Right kidney (tissue), 1 donor: Measurements from ENCODE around the gene MZT2A.
"Not testable (repeated sequence)": the region's sequence is repeated elsewhere in the genome, so short reads cannot be mapped to it uniquely, and the experiment has no call there.

Experiments
- DNase-seq: peaks from one replicate; pipeline ENCODE4 v3.0.0-alpha.2; 2016

Gene MZT2A

DNA sequence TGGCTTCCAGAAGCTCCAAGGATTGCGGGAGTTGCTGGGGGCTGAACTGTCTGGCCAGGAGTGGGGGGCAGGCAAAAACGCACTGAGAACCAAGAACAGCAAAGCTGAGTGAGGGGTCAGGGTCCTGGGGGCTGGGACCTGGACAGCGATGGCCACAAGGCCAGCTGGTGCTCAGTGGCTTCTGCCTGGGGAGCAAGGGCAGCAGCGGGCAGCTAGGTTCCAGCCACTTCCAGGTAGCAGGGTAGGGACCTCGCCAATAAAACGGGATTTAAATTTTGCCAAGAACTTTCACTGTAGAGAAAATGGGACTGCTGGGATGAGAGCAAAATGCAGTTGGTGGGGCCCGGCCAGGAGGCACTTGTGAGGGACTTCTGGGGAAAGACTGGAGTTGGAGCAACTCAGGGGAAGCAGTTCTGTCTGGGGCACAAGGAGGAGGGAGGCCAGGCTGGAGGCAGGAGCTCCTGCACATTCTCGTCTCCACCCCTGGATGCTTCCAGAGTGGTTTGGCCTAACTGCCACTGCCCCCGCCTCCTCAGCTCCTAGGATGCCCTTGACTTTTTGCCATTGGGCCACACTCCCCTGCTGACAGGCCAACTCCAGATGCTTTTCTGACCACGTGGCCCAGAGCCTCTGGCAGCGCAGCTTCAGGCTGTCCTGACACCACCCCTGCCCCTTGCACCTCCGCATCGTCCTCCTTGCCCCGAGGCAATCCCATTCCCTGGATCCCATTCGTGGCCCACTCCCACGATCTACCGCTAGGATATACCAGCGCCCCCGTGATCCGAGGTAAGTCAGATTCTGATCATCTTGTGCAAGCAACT lies 30.0 kb upstream of the MZT2A start:
- DNase-seq: no peak

DNA sequence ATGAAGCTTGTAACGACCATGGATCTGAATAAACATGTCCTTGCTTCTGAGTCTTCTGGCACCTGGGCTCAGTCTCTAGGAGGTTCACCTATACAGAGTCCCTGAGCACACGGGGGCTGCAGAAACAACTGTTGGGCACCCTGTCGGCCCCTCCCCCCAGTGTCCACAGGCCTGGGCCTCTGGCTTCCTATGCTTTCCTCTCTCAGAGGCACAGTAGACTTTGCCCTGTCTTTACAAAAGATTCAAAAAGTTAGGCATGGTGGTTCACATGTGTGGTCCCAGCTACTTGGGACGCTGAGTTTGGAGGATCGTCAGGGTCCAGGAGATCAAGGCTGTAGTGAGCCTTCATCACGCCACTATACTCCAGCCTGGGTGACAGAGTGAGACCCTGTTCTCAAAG lies 29.3 kb upstream of the MZT2A start:
- not testable (repeated sequence) for DNase-seq

DNA sequence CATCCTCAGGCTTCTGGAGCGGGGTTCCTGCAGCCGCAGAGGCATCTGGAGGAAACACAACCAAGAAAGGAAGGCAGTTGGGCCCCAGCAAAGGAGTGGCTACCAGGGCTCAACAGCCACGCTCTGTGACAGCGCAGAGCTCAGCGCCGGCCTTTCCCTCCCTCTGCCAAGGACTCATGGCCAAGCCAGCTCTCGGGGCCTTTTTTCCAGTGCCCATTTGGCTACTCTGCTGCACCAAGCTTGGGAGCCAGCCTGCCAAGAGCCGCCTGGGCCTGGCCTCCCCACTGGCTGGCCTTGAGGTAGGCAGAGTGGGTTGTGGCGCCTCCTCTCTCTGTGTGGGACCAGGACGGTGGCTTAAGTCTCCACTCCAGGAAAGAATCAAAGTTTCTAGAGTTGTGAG lies 28.3 kb upstream of the MZT2A start:
- DNase-seq: no peak

DNA sequence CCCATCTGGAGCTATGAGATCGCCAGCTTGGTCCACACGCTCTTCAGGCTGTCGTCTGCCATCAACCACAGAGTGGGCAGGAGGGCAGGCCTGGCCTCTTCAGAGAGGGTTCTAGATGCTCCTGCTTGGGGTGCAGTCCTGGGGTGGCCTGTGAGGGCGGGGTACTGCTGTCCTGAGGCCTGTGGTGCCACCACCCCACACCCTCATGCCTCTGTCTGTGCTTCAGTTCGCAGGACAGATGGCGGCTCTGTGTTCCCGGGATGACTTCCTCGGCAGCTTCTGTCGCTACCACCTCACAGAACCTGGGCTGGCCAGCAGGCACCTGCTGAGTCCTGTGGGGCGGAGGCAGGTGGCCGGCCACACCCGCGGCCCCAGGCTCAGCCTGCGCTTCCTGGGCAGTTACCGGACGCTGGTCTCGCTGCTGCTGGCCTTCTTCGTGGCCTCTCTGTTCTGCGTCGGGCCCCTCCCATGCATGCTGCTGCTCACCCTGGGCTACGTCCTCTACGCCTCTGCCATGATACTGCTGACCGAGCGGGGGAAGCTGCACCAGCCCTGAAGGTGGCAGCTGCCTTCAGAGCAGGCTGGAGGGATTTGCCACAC lies 27.8 kb upstream of the MZT2A start:
- DNase-seq: not testable (repeated sequence)

DNA sequence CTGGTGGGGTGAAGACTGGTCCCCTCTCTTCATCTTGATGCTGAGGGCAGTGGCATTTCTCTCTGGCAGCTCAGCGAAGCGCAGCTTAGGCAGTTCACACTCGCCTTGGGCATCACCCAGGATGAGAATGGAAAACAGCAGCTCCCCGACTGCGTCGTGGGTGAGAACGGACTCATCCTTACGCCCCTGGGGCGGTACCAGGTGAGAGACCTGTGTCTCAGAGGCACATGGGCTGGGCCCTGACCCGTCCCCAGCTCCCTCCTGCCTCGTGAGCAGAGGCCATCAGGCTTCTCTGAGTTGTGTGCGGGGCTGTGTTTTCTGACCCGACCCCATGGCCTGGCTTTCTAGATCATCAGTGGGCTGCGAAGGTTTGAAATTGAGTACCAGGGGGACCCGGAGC lies 27.3 kb upstream of the MZT2A start:
- no peak for DNase-seq

DNA sequence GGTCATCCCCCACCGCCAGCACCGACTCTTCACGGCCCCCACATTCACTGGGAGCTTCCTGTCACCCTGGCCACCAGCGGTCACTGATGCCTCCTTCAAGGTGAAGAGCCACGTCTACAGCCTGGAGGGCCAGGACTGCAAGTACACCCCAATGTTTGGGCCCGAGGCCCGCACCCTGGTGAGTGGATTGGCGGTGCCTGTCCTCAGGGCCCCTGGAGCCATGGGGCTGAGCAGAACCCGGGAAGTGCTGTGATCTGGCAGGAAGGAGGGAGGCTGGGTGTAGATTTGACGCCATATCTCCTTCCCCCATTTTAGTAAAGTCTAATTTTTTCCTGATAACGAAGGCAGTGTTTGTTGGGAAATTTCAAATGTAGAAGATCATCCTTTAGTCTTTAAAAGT lies 26.3 kb upstream of the MZT2A start:
- not testable (repeated sequence) for DNase-seq

DNA sequence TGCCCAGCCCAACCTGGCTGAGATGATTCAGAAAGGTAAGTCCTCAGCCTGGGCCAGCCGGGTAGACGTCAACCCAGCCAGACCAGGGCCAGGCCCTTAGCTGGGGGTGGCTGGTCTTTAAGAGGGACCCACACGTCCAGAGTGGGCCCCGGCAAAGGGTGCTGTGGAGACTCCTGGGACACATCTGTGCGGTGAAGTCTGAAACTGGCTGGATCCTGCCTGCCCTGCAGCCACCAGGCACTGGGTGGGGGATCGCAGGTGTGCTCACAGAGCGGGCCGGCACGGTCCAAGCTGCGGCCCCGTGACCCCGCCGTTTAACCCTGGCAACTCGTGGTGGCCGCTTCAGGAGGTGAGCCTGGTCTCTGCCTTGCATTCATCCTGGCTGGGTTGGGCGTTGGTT lies 25.7 kb upstream of the MZT2A start:
- DNase-seq: not testable (repeated sequence)

DNA sequence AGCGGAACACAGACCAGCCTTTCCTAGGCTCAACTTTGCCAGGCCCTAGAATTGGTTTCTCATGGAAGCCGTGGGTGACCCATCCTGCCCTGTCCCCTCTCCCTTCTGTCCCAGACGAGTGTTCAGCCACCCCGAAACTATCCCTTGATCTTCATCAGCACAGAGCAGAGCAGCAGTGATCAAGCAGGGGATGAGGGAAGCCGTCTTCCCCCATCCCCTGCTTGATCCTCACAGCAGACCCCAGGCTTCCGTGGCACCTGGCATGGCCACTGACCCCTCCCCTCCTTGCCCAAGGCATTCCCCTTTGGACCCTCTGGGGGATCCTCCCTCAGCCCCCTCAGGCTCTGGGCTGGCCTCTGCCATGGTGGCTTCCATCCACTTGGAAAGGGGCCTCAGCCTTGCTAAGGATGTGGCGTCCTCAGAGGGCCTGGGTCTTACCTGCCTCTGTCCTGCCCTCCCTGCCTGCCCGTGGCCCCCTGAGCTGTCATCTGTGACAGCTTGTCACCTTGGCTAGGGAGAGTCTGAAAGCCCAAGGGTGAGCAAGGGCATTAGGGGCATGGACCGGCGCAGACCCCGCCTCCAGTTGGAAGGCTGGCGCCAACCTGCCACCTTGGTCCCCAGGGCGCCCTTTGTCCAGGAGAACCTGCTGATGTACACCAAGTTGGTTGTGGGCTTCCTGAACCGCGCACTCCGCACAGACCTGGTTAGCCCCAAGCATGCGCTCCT lies 25.1 kb upstream of the MZT2A start:
- DNase-seq: no peak

DNA sequence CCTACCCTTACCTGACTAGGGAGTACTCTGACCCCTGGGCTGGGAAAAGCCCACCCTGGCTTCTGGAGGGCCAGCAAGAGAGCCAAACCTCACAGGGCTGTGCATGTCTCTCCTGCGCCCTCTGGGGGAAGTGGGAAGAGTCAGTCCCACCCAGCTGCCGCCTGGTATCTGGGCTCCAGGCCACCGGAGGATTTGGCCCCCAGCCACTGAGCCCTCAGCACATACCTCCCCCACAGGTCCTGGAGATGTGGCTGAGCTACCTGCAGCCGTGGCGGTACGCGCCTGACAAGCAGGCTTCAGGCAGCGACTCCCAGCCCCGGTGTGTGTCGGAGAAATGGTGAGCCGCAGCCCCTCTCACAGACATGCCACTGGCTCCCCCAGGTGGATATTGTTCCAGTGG lies 24.4 kb upstream of the MZT2A start:
- DNase-seq: not testable (repeated sequence)

DNA sequence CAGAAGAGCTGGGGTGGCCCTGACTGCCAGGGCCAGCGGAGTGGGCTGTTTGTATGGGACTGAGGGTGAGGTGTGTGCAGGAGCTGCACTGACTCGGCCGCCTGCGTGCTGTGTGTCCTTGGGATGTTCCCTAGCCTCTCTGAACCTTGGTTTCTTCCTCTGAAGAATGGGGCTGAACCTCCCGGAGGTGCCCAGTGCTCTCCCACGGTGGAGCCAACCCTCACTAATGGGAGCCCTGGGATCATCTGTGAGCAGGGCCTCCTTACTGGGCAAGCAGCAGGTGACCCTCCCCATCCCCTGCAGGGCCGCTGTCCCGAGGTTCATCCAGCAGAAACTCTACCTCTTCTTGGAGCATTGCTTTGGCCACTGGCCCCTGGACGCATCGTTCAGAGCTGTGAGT lies 23.8 kb upstream of the MZT2A start:
- DNase-seq: no peak

DNA sequence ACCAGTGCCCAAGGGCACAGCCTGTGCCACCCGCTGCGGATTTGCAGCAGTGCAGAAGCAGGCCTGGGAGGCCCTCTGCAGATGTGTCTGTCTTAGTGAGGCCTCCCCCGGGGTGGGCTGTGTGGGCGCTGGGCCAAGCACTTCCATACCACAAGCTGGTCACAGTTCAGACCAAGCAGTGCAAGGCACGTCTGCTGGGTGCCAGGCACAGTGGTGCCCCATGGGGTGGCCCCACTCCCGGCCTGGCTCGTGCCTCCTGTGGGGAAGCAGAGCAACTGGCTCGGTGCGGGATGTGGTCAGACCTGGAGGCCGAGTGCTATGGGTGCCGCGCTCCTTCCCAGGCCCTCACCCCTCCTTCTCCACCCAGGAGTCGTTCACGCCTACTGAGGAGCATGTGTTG lies 23.0 kb upstream of the MZT2A start:
- not testable (repeated sequence) for DNase-seq

DNA sequence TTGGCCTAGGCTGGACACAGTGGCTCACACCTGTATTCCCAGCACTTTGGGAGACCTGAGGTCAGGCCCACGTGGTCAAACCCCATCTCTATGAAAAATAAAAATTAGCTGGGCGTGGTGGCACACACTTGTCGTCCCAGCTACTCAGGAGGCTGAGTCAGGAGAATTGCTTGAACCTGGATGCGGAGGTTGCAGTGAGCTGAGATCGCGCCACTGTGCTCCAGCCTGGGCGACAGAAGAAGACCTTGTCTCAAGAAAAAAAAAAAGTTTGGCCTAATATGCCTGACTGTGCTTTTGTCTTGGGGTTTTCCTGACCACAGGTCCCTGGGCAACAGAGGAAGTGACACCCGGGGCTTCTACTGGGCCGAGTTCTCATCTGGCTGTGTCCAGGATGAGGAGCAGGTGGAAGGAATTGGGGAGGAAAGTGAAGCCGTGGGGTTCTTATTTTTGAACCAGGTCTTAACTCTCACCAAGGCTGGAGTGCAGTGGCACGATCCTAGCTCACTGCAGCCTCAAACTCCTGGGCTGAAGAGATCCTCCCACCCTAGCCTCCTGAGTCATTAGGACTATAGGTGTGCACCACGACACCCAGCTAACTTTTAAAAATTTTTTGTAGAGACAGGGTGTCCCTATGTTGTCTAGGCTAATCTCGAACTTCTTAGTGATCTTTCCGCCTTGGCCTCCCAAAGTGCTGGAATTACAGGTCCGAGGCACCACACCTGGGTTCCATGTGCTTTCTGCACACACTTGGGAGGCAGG lies 22.4 kb upstream of the MZT2A start:
- DNase-seq: not testable (repeated sequence)

DNA sequence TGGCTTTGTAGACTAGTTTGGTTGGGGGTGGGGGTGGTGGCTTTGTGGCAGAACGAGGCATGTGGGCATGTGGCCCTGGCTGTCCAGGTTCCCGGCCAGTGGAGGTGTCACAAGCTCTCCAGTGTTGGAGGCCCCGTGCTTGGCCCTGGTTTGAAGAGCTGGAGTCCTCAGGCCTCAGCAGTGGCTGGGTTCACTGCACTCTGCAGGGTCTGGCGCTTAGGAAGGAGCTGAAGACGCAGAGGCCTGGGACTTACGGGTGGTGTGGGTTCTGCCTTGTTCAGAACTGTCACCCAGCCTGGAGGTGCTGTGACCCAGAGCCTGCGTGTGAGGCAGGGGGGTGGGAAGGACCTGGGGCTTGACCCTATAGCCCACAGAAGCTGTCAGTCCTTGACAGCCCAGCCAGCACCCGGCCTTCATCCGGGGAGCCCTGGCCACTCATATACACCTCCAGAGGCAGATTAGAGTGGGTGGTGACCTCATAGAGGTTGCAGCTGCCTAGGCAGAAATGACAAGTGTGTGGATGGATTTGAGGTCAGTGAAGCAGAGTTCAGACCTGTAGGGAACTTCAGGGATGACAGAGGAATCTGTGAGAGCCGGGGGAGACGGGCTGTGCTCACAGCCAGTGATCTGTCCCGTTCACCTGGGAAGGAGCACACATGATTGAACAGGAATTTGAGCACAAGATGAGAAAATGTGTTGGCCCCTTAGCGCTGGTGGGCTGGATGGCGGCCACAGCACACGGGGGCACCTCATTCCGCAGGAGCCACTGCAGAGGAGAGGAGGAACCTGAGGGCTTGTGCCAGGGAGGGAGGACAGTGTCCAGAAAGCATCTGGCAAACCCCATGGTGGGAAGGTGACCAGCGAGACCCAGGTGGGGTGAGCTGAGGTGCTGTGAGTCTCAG lies 20.0 kb upstream of the MZT2A start:
- peak; percentile 41 for DNase-seq

DNA sequence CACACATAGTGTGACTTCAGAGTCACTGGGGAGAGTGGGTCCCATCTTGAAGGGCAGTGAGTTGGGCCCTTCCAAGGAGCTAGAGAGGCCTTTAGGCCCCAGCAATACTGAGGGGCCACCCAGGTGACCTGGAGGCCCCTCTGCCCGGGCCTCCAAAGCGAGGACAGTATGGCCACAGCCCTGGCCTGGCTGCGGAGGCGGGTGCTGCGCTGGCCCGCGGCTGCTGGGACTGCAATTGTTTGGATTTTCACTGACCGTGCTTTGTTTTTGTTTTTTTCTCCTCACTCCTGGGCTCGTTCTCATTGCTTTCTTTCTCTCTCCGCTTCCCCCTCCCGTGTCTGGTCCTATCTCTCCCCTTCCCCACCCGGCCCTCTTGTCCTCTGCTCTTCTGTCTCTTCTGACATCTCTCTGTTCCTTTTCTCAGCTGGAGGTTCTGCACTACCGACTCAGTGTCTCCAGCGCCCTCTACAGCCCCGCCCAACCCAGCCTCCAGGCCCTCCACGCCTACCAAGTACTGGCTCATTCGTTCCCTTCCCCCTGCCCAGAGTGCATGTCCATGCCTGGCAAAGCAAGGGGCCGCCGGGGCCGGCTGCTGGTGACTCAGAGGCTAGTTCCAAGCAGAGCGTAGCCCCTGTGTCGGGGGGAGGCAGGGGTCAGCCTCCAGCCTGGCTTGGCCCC lies 19.2 kb upstream of the MZT2A start:
- DNase-seq: peak; percentile 37

DNA sequence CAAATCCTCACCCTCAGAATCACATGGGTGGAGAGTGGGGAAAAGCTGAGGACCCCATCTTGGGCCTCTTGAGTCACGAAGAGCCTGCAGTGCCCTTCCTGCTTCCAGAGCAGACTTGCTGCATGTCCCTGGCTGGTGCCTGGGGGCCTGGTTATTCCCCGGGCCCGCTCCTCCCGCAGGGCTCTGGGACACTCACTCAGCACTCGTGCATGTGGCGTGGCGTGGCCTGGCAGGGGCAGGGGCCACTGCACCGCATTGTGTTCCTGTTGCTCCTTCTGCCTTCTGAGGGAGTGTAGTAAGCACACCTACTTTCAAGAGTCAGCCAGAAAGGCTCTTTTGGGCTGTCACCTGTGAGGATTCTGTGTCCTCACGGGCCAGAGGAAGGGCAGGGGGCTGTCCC lies 17.4 kb upstream of the MZT2A start:
- DNase-seq: no peak

DNA sequence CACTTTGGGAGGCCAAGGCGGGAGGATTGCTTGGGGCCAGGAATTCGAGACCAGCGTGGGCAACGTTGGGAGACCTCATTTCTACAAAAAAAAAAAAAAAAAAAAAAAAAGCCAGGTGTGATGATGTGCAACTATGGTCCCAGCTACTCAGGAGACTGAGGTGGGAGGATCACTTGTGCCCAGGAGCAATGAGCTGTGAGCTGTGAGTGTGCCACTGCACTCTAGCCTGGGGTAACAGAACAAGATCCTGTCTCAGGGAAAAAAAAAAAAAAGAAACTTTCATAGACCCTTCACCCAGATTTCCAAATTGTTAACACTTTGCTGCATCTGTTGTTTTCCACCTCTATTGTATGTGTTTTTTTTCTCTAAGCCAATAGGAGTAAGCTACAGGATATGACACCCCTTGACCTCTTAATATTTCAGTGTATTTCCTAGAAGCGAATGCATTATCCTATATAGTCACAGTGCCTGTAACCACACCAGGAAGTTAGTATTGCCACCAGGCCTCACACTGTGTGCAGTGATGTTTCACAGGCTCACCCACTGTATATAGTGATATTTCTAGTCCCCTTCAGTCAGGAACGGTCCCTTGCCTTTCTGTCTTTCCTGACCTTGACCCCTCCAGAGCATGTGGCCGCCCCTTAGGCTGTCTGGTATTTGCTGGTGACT lies 12.0 kb upstream of the MZT2A start:
- not testable (repeated sequence) for DNase-seq

DNA sequence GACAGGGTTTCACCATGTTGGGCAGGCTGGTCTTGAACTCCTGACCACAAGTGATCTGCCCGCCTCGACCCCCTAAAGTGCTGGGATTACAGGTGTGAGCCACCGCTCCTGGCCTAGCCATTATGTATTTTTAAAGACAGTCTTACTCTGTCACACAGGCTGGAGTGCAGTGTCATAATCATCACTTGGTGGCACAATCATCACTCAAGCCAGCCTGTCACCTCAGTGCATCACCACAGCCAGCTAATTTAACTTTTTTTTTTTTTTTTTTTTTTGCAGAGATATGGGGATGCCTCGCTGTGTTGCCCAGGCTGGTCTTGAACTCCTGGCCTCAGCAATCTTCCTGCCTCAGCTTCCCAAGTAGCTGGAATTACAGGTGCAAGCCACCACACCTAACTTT lies 11.4 kb upstream of the MZT2A start:
- DNase-seq: not testable (repeated sequence)

DNA sequence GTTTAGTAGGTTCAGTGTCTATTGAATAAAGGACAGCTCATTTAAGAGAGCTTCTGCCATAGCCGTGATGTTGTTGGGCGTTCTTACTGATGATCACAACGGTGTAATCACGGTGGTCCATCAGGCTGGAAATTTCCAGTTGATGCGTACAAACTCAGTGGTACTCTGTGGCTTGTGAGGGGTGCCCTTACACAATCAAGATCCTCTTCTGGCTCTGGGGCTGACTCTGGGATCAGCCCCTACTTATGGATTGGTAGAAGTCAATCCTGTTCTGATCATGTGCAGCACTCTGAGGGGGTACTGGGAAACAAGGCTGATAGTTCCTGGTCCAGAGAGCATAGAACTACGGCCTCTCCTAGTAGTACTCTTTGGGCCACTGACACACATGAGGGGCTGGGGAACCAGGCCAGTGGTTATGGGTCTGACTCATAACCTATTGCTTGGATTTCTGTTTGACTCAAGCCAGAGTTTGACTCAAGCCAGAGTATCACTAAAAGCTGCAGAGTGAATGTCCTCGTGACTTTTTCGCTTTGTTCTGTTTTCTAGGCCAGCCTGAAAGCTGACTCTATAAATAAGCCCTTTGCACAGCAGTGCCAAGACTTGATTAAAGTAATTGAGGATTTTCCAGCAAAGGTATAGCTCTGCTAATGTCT lies 6.2 kb upstream of the MZT2A start:
- not testable (repeated sequence) for DNase-seq

DNA sequence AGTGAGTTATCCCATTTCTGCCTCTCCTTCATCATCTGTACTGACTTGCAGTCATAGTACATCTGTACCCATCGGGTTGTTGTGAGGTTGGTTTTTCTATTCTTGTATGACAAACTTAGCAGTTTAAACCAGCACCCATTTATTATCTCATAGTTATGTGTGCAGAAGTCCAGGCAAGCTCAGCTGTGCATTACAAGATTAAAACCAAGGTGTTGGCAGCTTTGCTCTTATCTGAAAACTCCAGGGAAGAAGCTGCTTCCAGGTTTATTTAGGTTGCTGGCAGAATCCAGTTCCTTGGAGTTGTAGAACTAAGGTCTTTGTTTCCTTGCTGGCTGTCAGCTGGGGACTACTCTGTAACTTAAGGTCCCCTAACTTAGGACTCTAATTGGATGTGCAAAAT lies 3.3 kb upstream of the MZT2A start:
- DNase-seq: not testable (repeated sequence)
